Neural cell (in vitro differentiated cells): ENCODE data around the gene KIF3B. TPM values are rescaled to one million over a fixed set of nuclear protein-coding genes. Genes with fewer than 3 reads are reported as not detected.

ENCODE experiments used
- H2AFZ ChIP-seq: fragments of 200-600, 300-800 bp; sonication (generic), shearing (Covaris generic); 2 replicates; pipeline ENCODE4 v1.6.0; 2014; ENCODE audit warnings: low read depth, mild to moderate bottlenecking, antibody characterized with exemption, low read length, moderate library complexity
- H3F3A ChIP-seq: fragments of 200-600 bp; shearing (Covaris generic); 2 replicates; pipeline ENCODE4 v1.6.1; 2016; ENCODE audit warnings: mild to moderate bottlenecking, moderate library complexity, mixed read lengths, antibody characterized with exemption, low read length; ENCODE audit not compliant: insufficient read depth, poor library complexity, severe bottlenecking
- H3K27ac ChIP-seq: fragments of 200-600, 300-800 bp; sonication (generic), shearing (Covaris generic); 2 replicates; pipeline ENCODE4 v1.5.1; 2014; ENCODE audit warnings: mild to moderate bottlenecking, low read length, moderate library complexity
- H3K27me3 ChIP-seq: fragments of 300-800, 200-600 bp; sonication (generic), shearing (Covaris generic); 2 replicates; pipeline ENCODE4 v1.6.0; 2014; ENCODE audit warnings: mild to moderate bottlenecking, low read depth, low read length, moderate library complexity; ENCODE audit not compliant: insufficient read depth
- H3K36me3 ChIP-seq: fragments of 300-800, 200-600 bp; sonication (generic), shearing (Covaris generic); 2 replicates; pipeline ENCODE4 v1.5.1; 2014; ENCODE audit warnings: mild to moderate bottlenecking, antibody characterized with exemption, low read length, moderate library complexity; ENCODE audit not compliant: insufficient read depth
- H3K4me2 ChIP-seq: fragments of 300-800, 200-600 bp; sonication (generic), shearing (Covaris generic); 2 replicates; pipeline ENCODE4 v1.6.0; 2014; ENCODE audit warnings: mild to moderate bottlenecking, low read length
- H3K4me3 ChIP-seq: fragments of 300-800, 200-600 bp; sonication (generic), shearing (Covaris generic); 2 replicates; pipeline ENCODE4 v1.5.1; 2014; ENCODE audit warnings: mild to moderate bottlenecking, low read length, moderate library complexity
- H3K79me2 ChIP-seq: fragments of 200-600 bp; shearing (Covaris generic); replicated peaks from 2 replicates; pipeline ENCODE4 v1.6.0; 2014; ENCODE audit warnings: mild to moderate bottlenecking, low read length, moderate library complexity; ENCODE audit not compliant: insufficient read depth
- H3K9ac ChIP-seq: fragments of 300-800, 200-600 bp; sonication (generic), shearing (Covaris generic); 2 replicates; pipeline ENCODE4 v1.6.1; 2016; ENCODE audit warnings: mild to moderate bottlenecking, low read length, mixed read lengths
- H3K9me2 ChIP-seq: fragments of 200-600 bp; shearing (Covaris generic); 2 replicates; pipeline ENCODE4 v1.6.1; 2016; ENCODE audit warnings: mild to moderate bottlenecking, low read length, mixed read lengths; ENCODE audit not compliant: insufficient read depth
- H3K9me3 ChIP-seq: fragments of 200-600, 300-800 bp; sonication (generic), shearing (Covaris generic); 2 replicates; pipeline ENCODE4 v1.6.1; 2016; ENCODE audit warnings: mild to moderate bottlenecking, mixed run types, low read length, moderate library complexity, mixed read lengths
- H4K20me1 ChIP-seq: fragments of 200-600 bp; shearing (Covaris generic); 2 replicates; pipeline ENCODE4 v1.6.1; 2016; ENCODE audit warnings: mild to moderate bottlenecking, mixed run types; ENCODE audit not compliant: insufficient read depth
- EP300 ChIP-seq: fragments of 450-650 bp; conservative IDR thresholded peaks from 2 replicates; pipeline ENCODE4 v1.6.1; 2014; ENCODE audit warnings: antibody characterized with exemption, mild to moderate bottlenecking, moderate library complexity; ENCODE audit not compliant: poor library complexity, severe bottlenecking
- EZH2 ChIP-seq: fragments of 200-600, 300-800 bp; shearing (Covaris generic), sonication (generic); IDR thresholded peaks from 2 replicates; pipeline ENCODE4 v1.6.1; 2014; ENCODE audit warnings: antibody characterized with exemption, low read length, borderline replicate concordance, mild to moderate bottlenecking; ENCODE audit not compliant: insufficient read depth, poor library complexity, severe bottlenecking
- MXI1 ChIP-seq: fragments of 450-650 bp; conservative IDR thresholded peaks from 2 replicates; pipeline ENCODE4 v1.6.1; 2014; ENCODE audit warnings: antibody characterized with exemption, mild to moderate bottlenecking; ENCODE audit not compliant: poor library complexity, severe bottlenecking
- POLR2AphosphoS5 ChIP-seq: IDR thresholded peaks from 2 replicates; pipeline ENCODE4 v1.6.1; 2012
- RAD21 ChIP-seq: fragments of 450-650 bp; conservative IDR thresholded peaks from 2 replicates; pipeline ENCODE4 v1.6.1; 2014; ENCODE audit warnings: antibody characterized with exemption, mild to moderate bottlenecking, moderate library complexity
- SMC3 ChIP-seq: fragments of 450-650 bp; conservative IDR thresholded peaks from 2 replicates; pipeline ENCODE4 v1.6.1; 2014; ENCODE audit warnings: antibody characterized with exemption, mild to moderate bottlenecking, moderate library complexity; ENCODE audit not compliant: poor library complexity
- TAF1 ChIP-seq: IDR thresholded peaks from 2 replicates; pipeline ENCODE4 v1.6.1; 2012; ENCODE audit warnings: low read depth
- polyA plus RNA-seq: library from polyadenylated mRNA; depleted of rRNA; stranded (reverse); fragments of >200 nt; gene quantifications from 2 replicates; pipeline ENCODE4 v1.2.3, GENCODE V29; 2014
- TF ChIP-seq, protein P1 (sequence below): fragments of 450-650 bp; IDR thresholded peaks from 2 replicates; pipeline ENCODE4 v1.5.1; 2014; ENCODE audit warnings: antibody characterized with exemption, mild to moderate bottlenecking, moderate library complexity; ENCODE audit not compliant: poor library complexity, severe bottlenecking
- TF ChIP-seq, protein P2 (sequence below): IDR thresholded peaks from 2 replicates; pipeline ENCODE4 v1.6.1; 2012; ENCODE audit warnings: borderline replicate concordance

KIF3B gene
- polyA plus RNA-seq, 1 donor from 2014 or later: 49.4 TPM

DNA sequence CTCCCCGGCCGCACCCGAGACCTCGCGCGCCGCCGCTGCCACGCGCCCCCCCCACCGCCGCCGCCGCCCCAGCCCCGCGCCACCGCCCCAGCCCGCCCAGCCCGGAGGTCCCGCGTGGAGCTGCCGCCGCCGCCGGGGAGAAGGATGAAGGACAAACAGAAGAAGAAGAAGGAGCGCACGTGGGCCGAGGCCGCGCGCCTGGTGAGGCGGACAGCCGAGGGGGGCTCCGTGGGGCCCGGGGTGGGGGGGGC lies 81.1 kb downstream of the KIF3B start:
- Histone ChIP-seq H3K27me3 (no peaks in the 10 kb centered on the region), H3K9me2 (no peaks in the 10 kb centered on the region), H3F3A (no peaks in the 10 kb centered on the region), H3K36me3 (no peaks in the 10 kb centered on the region), H3K9ac (peak overlapping the region; percentile 90), H3K27ac (peak overlapping the region; percentile 78), H3K9me3 (no peaks in the 10 kb centered on the region), H3K79me2 (peaks cover 44% of the 10 kb centered on the region), H2AFZ (no peak overlapping the region), H3K4me2 (no peak overlapping the region), H3K4me3 (peak overlapping the region; percentile 96), H4K20me1 (no peaks in the 10 kb centered on the region)
- TF ChIP-seq RAD21 (no peak), SMC3 (no peak), EZH2 (no peak), MXI1 (no peak), TAF1 (no peak), POLR2AphosphoS5 (no peak), EP300 (no peak)
- TF ChIP-seq, protein P1, sequence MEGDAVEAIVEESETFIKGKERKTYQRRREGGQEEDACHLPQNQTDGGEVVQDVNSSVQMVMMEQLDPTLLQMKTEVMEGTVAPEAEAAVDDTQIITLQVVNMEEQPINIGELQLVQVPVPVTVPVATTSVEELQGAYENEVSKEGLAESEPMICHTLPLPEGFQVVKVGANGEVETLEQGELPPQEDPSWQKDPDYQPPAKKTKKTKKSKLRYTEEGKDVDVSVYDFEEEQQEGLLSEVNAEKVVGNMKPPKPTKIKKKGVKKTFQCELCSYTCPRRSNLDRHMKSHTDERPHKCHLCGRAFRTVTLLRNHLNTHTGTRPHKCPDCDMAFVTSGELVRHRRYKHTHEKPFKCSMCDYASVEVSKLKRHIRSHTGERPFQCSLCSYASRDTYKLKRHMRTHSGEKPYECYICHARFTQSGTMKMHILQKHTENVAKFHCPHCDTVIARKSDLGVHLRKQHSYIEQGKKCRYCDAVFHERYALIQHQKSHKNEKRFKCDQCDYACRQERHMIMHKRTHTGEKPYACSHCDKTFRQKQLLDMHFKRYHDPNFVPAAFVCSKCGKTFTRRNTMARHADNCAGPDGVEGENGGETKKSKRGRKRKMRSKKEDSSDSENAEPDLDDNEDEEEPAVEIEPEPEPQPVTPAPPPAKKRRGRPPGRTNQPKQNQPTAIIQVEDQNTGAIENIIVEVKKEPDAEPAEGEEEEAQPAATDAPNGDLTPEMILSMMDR: no peak
- TF ChIP-seq, protein P2, sequence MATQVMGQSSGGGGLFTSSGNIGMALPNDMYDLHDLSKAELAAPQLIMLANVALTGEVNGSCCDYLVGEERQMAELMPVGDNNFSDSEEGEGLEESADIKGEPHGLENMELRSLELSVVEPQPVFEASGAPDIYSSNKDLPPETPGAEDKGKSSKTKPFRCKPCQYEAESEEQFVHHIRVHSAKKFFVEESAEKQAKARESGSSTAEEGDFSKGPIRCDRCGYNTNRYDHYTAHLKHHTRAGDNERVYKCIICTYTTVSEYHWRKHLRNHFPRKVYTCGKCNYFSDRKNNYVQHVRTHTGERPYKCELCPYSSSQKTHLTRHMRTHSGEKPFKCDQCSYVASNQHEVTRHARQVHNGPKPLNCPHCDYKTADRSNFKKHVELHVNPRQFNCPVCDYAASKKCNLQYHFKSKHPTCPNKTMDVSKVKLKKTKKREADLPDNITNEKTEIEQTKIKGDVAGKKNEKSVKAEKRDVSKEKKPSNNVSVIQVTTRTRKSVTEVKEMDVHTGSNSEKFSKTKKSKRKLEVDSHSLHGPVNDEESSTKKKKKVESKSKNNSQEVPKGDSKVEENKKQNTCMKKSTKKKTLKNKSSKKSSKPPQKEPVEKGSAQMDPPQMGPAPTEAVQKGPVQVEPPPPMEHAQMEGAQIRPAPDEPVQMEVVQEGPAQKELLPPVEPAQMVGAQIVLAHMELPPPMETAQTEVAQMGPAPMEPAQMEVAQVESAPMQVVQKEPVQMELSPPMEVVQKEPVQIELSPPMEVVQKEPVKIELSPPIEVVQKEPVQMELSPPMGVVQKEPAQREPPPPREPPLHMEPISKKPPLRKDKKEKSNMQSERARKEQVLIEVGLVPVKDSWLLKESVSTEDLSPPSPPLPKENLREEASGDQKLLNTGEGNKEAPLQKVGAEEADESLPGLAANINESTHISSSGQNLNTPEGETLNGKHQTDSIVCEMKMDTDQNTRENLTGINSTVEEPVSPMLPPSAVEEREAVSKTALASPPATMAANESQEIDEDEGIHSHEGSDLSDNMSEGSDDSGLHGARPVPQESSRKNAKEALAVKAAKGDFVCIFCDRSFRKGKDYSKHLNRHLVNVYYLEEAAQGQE: no peak

DNA sequence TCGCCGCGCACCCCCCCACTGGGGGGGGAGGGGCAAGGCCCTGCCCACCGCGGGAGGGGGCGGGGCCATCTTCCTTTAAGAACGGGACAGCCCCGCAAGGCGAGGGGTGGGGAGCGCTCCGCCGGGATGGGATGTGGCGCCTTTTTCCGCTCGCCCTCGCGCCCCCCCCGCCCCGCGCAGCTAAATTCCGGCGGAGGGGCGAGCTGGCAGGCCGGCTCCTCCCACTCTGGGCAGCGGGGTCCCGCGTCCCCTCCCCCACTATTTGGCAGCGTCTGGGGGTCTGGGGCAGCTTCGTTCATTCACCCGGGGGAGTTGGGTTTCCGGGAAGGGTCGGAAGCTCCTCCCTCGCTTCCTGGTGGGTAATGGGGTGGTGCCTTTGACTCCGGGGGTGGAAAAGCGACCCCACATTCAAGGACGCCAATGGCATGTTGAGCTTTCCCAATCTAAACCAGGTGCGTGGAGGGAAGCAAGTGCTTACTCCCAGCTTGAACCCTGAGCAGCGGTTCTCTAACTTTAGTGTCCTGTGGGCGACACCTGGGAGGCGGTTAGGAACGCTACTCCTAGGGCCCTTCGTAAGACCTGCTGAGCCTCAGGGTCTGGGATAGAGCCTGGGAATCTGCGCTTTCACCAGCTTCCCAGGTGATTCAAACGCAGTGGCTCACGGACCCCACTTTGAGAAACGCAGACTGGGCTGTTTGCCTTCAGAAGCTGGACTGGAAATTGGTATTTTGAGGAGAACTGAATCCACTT lies 81.6 kb downstream of the KIF3B start:
- Histone ChIP-seq H3K9me2 (no peaks in the 10 kb centered on the region), H3K4me3 (peak overlapping the region; percentile 96), H3F3A (no peaks in the 10 kb centered on the region), H3K9me3 (no peaks in the 10 kb centered on the region), H3K9ac (peak overlapping the region; percentile 90), H3K36me3 (no peaks in the 10 kb centered on the region), H3K27ac (peak overlapping the region; percentile 78), H3K27me3 (no peaks in the 10 kb centered on the region), H3K79me2 (peaks cover 49% of the 10 kb centered on the region), H3K4me2 (peak overlapping the region; percentile 71), H4K20me1 (no peaks in the 10 kb centered on the region), H2AFZ (peak overlapping the region; percentile 37)
- TF ChIP-seq MXI1 (peak; percentile 49), RAD21 (peak; percentile 24)
- TF ChIP-seq, protein P1: no peak
- TF ChIP-seq, protein P2: peak; percentile 50
